ENCODE data around the gene ARF1.

ARF1 gene

GRCh38 chr1:228120351-228120750 is 37.8 kb downstream of the ARF1 start:
- H3K9ac ChIP-seq = no peak overlapping the region
- H3K36me3 ChIP-seq = no peaks in the 10 kb centered on the region
- no peaks in the 10 kb centered on the region for H4K20me1 ChIP-seq
- H3K4me1 ChIP-seq = no peaks in the 10 kb centered on the region
- no peak overlapping the region for H3K27ac ChIP-seq
- H3K4me2 ChIP-seq = no peak overlapping the region
- no peaks in the 10 kb centered on the region for H3K27me3 ChIP-seq
- H3K9me3 ChIP-seq = peaks cover 41% of the 10 kb centered on the region
- H3K4me3 ChIP-seq = no peak overlapping the region
- TF ChIP-seq Cebpa-rat (IDR thresholded peaks at IDR 0.05) = no peak

GRCh38 chr1:228120857-228121489 is 38.5 kb downstream of the ARF1 start:
- H3K9ac ChIP-seq = no peak overlapping the region
- no peaks in the 10 kb centered on the region for H3K27me3 ChIP-seq
- H3K27ac ChIP-seq = no peak overlapping the region
- no peak overlapping the region for H3K4me2 ChIP-seq
- no peaks in the 10 kb centered on the region for H3K4me1 ChIP-seq
- no peaks in the 10 kb centered on the region for H3K36me3 ChIP-seq
- H3K9me3 ChIP-seq = peaks cover 36% of the 10 kb centered on the region
- no peak overlapping the region for H3K4me3 ChIP-seq
- H4K20me1 ChIP-seq = no peaks in the 10 kb centered on the region
- TF ChIP-seq Cebpa-rat (IDR thresholded peaks at IDR 0.05) = no peak

DNA sequence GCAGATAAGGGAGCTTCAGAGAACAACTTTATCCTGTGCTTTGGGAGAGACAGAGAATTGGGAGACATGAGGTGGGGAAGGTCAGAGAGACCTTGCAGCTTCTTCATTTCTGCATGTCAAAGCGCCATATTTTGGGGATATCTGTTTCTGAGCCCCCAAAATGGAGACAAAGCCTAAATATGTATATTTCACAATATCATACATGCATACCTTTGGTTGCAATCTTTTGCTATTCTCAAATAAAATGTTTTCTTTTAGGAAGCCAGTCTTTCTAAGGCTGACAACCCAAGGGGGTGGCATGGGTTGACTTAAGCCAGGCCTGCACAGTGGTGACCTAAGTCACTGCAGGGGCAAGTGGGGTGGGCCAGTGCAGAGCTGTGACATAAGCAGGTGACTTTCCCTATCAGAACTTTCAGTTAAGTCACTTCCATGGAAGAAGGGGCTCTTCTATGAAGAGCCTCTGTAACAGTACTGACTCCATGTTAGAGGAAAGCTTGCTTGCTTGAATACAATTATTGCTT is 40.5 kb downstream of the ARF1 start:
- H3K9ac ChIP-seq = no peak overlapping the region
- no peaks in the 10 kb centered on the region for H3K27me3 ChIP-seq
- H3K27ac ChIP-seq = no peak overlapping the region
- no peaks in the 10 kb centered on the region for H3K36me3 ChIP-seq
- peaks cover 16% of the 10 kb centered on the region for H3K9me3 ChIP-seq
- no peak overlapping the region for H3K4me3 ChIP-seq
- TF ChIP-seq Cebpa-rat (IDR thresholded peaks at IDR 0.05) = no peak
- H3K4me1 ChIP-seq = no peaks in the 10 kb centered on the region
- no peaks in the 10 kb centered on the region for H4K20me1 ChIP-seq
- no peak overlapping the region for H3K4me2 ChIP-seq

DNA sequence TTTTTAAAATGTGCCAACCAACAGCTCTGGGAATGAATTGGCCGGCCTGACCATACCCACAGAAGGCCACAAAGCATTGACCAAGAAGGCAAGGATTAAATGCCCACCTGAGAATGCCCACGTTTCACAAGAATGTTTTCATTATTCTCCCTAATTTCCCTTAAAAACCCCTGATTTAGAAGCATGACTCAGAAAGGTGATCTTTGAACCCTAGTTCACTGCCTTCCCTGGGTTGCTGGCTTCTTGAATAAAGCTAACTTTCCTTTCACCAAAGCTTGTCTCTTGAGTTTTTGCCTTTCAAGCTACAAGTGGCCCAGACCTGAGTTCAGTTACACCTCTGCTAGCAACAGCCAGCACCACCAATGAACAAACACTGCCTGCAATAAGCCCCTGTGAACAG is 41.0 kb downstream of the ARF1 start:
- no peaks in the 10 kb centered on the region for H3K4me1 ChIP-seq
- no peaks in the 10 kb centered on the region for H3K27me3 ChIP-seq
- no peak overlapping the region for H3K4me2 ChIP-seq
- peaks cover 11% of the 10 kb centered on the region for H3K9me3 ChIP-seq
- TF ChIP-seq Cebpa-rat (IDR thresholded peaks at IDR 0.05) = no peak
- H3K36me3 ChIP-seq = no peaks in the 10 kb centered on the region
- H3K4me3 ChIP-seq = no peak overlapping the region
- no peaks in the 10 kb centered on the region for H4K20me1 ChIP-seq
- no peak overlapping the region for H3K9ac ChIP-seq
- H3K27ac ChIP-seq = no peak overlapping the region

DNA sequence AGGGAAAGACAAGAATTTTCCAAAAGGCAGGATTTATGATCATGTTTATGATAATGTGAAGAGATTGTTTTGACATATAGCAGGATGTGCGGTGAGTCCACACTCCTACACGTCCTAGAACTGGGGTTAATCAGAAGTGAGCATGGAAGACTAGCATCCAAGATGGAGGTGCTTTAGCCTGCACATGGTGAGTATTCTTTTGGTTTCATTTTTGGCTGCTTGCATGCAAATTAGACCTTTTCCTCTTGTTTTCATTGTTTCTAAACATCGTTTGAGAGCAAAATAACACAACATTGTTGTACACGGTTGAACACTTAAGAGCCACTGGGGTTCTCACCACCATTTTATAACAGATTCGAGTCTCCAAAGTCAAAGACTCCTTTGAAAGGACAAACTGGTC is 42.7 kb downstream of the ARF1 start:
- Histone ChIP-seq H3K4me2 (no peak overlapping the region), H3K27ac (no peak overlapping the region), H3K4me3 (no peak overlapping the region), H3K27me3 (no peaks in the 10 kb centered on the region), H3K9me3 (no peaks in the 10 kb centered on the region), H3K36me3 (no peaks in the 10 kb centered on the region), H3K9ac (no peak overlapping the region), H3K4me1 (no peaks in the 10 kb centered on the region), H4K20me1 (no peaks in the 10 kb centered on the region)
- no peak for TF ChIP-seq Cebpa-rat (IDR thresholded peaks at IDR 0.05)

DNA sequence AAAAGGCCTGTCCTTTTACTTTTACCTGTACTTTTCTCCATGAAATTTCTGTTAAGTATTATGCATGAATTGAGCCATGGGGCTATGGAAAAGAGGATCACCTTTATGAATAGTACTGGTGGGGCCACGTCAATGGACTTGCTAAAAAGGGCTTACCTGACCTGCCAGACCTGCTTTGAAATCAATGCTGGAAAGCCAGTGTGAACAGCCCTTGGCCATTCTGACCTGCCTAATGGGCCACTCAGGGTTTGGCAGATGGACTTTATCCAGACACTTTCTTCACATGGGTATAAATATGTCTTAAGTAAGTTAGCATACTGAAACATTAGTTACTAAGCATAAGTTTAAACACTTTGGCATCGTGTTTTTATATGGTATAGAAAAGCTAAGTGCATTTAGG is 49.3 kb downstream of the ARF1 start:
- no peaks in the 10 kb centered on the region for H4K20me1 ChIP-seq
- no peak overlapping the region for H3K4me3 ChIP-seq
- H3K9ac ChIP-seq = no peak overlapping the region
- H3K36me3 ChIP-seq = no peaks in the 10 kb centered on the region
- no peak overlapping the region for H3K27ac ChIP-seq
- no peaks in the 10 kb centered on the region for H3K9me3 ChIP-seq
- H3K4me2 ChIP-seq = no peak overlapping the region
- H3K4me1 ChIP-seq = peaks cover 2% of the 10 kb centered on the region
- no peak for TF ChIP-seq Cebpa-rat (IDR thresholded peaks at IDR 0.05)
- H3K27me3 ChIP-seq = no peaks in the 10 kb centered on the region

GRCh38 chr1:228134591-228134990 is 52.1 kb downstream of the ARF1 start:
- H3K4me3 ChIP-seq = no peak overlapping the region
- TF ChIP-seq Cebpa-rat (IDR thresholded peaks at IDR 0.05) = no peak
- H4K20me1 ChIP-seq = no peaks in the 10 kb centered on the region
- H3K4me1 ChIP-seq = peaks cover 30% of the 10 kb centered on the region
- H3K4me2 ChIP-seq = no peak overlapping the region
- no peaks in the 10 kb centered on the region for H3K36me3 ChIP-seq
- no peak overlapping the region for H3K27ac ChIP-seq
- H3K27me3 ChIP-seq = no peaks in the 10 kb centered on the region
- H3K9ac ChIP-seq = no peak overlapping the region
- H3K9me3 ChIP-seq = no peaks in the 10 kb centered on the region

- Histone ChIP-seq H3K27ac (no peak overlapping the region), H3K9ac (no peak overlapping the region), H3K36me3 (no peaks in the 10 kb centered on the region), H3K4me3 (no peak overlapping the region), H3K9me3 (no peaks in the 10 kb centered on the region), H3K4me2 (peak overlapping the region; percentile 91), H4K20me1 (peaks cover 18% of the 10 kb centered on the region), H3K4me1 (peaks cover 39% of the 10 kb centered on the region), H3K27me3 (no peaks in the 10 kb centered on the region)
- no peak for TF ChIP-seq Cebpa-rat (IDR thresholded peaks at IDR 0.05)
Measured at GRCh38 chr1:228136901-228137300, 54.4 kb downstream of the ARF1 start.

GRCh38 chr1:228139406-228139930 is 57.0 kb downstream of the ARF1 start:
- H3K27ac ChIP-seq = peak overlapping the region; percentile 90
- H3K27me3 ChIP-seq = no peaks in the 10 kb centered on the region
- peaks cover 65% of the 10 kb centered on the region for H3K4me1 ChIP-seq

GRCh38 chr1:228139931-228140723 is 57.6 kb downstream of the ARF1 start, which contains the start of gene GUK1:
Gene GUK1 (plus strand): TSS chr1:228140279. CDS start chr1:228140303, 24 bp downstream.
- H3K9ac ChIP-seq = peak within 1 kb of the TSS; percentile 90
- H3K27me3 ChIP-seq = no peaks in the 10 kb centered on the region
- H3K9me3 ChIP-seq = no peaks in the 10 kb centered on the region
- peaks cover 3% of the 10 kb centered on the region for H3K36me3 ChIP-seq
- H3K4me2 ChIP-seq = peak within 1 kb of the TSS; percentile 91
- peak within 1 kb of the TSS; percentile 94 for H3K4me3 ChIP-seq
- H3K27ac ChIP-seq = peak within 1 kb of the TSS; percentile 90
- no peak for TF ChIP-seq Cebpa-rat (IDR thresholded peaks at IDR 0.05)
- peaks cover 50% of the 10 kb centered on the region for H4K20me1 ChIP-seq
- H3K4me1 ChIP-seq = peaks cover 71% of the 10 kb centered on the region

More at GRCh38 chr1:228139406-228139930, 57.0 kb downstream of the ARF1 start:
- peaks cover 43% of the 10 kb centered on the region for H4K20me1 ChIP-seq
- no peaks in the 10 kb centered on the region for H3K9me3 ChIP-seq
- no peak for TF ChIP-seq Cebpa-rat (IDR thresholded peaks at IDR 0.05)
- no peaks in the 10 kb centered on the region for H3K36me3 ChIP-seq
- H3K9ac ChIP-seq = peak overlapping the region; percentile 66
- H3K4me2 ChIP-seq = peak overlapping the region; percentile 91
- H3K4me3 ChIP-seq = peak overlapping the region; percentile 94

Measured in BLaER1 (cell line).